Fibroblast of skin of abdomen (primary cell): ENCODE data around the gene ZIC3.

Experiments used
- DNase-seq: peaks from one replicate; pipeline ENCODE4 v3.0.0-alpha.2; 2013

ZIC3 gene

GRCh38 chrX:137574102-137574783 is 8.3 kb downstream of the ZIC3 start:
- DNase-seq: no peak

DNA sequence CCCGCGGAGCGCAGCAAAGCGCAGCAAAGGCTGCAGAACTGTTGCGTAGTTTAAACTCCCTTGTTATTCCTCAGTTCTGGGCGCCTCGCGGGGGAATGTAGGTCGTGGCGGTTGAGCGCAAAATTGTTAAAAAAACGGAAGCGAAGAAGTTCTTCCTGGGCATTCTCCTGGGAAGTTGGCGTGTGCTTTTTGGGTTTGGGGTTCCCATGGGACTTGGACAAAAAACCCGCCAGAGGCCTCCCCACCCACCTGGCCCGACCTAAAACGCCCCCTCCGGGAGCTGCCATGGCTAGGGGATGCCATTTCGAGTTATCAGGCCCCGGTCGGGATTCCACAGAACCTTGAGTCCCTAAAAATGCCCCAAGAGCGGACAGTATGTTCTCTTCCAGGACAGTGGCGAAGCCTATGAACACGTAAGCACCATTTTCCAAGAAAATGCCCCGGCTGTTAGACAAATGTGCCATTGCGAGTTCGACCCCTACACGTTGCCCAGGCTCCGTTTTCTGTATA is 8.9 kb downstream of the ZIC3 start:
- no peak for DNase-seq

- DNase-seq: no peak
These were observed 9.8 kb downstream of the ZIC3 start for GRCh38 chrX:137575596-137576255.

DNA sequence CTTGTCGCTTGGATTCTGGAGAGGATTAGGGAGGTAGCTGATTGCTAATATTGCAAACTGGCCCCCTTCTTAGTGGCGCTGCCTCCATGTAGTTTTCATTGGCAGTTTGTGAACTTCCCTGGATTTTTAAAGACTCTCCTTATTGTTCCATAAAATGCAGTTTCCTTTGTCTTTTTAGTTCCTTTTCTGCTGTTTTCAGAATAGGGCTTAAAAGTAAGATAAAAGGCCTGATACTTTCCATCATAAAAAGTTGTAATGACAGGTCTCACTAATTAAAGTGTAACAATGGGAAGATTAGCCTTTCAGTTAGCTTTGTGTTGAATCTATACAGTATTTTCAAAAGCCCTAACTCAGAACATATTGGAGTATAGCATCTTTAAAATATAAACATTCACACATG is 21.2 kb downstream of the ZIC3 start:
- no peak for DNase-seq

GRCh38 chrX:137600769-137601168 is 34.8 kb downstream of the ZIC3 start:
- DNase-seq: no peak
